Stimulated activated CD4-positive, alpha-beta T cell treated with anti-CD3 and anti-CD28 coated beads, Interleukin-4, amount 100 ng/mL, for 1 hour (primary cell): ENCODE measurements around the gene TRIP4.
"Not testable (repeated sequence)": the region's sequence is repeated elsewhere in the genome, so short reads cannot be mapped to it uniquely, and the experiment has no call there.

Experiments used
- DNase-seq: peaks from one replicate; pipeline ENCODE4 v3.0.0-alpha.2; 2020

The TRIP4 gene

GRCh38 chr15:64490598-64491259 is 103.1 kb downstream of the TRIP4 start:
- DNase-seq = no peak

GRCh38 chr15:64493641-64494040 is 106.0 kb downstream of the TRIP4 start:
- DNase-seq = no peak

GRCh38 chr15:64495968-64496367 is 108.3 kb downstream of the TRIP4 start:
- DNase-seq = not testable (repeated sequence)

GRCh38 chr15:64500695-64501395 is 113.2 kb downstream of the TRIP4 start:
- no peak for DNase-seq

GRCh38 chr15:64501396-64501715 is 113.7 kb downstream of the TRIP4 start:
- no peak for DNase-seq

- no peak for DNase-seq
These were observed 114.5 kb downstream of the TRIP4 start for GRCh38 chr15:64502151-64502550.

GRCh38 chr15:64502551-64502950 is 114.9 kb downstream of the TRIP4 start:
- DNase-seq = no peak

- DNase-seq = no peak
These were observed 115.6 kb downstream of the TRIP4 start for GRCh38 chr15:64503197-64503596.

GRCh38 chr15:64503640-64504039 is 116.0 kb downstream of the TRIP4 start:
- no peak for DNase-seq
